Epidermal melanocyte (primary cell): Measurements from ENCODE around the gene TUB.

Source experiments
- DNase-seq: peaks from one replicate; pipeline ENCODE4 v3.0.0; 2011; ENCODE audit warnings: low spot score; ENCODE audit not compliant: insufficient read length

The TUB gene

GRCh38 chr11:8080674-8081590 lies at the start of gene TUB:
TUB (plus strand) TSS chr11:8081211; CDS start chr11:8081511, 300 bp downstream.
- no peak for DNase-seq

- DNase-seq = no peak
These were observed 49.5 kb upstream of the TUB start for GRCh38 chr11:8031248-8032115.

GRCh38 chr11:8032122-8032521 lies 48.9 kb upstream of the TUB start:
- DNase-seq = no peak

GRCh38 chr11:8032576-8033304 lies 48.3 kb upstream of the TUB start:
- DNase-seq = no peak

- DNase-seq = peak; percentile 71
These were observed 47.5 kb upstream of the TUB start for GRCh38 chr11:8033305-8034105.

GRCh38 chr11:8034106-8034585 lies 46.9 kb upstream of the TUB start:
- no peak for DNase-seq

- no peak for DNase-seq
These were observed 46.3 kb upstream of the TUB start for GRCh38 chr11:8034604-8035190.

- DNase-seq = no peak
These were observed 45.7 kb upstream of the TUB start for GRCh38 chr11:8035200-8035855.

- no peak for DNase-seq
These were observed 44.8 kb upstream of the TUB start for GRCh38 chr11:8036002-8036802.

- DNase-seq = no peak
These were observed 44.0 kb upstream of the TUB start for GRCh38 chr11:8036986-8037385.

GRCh38 chr11:8038393-8038792 lies 42.6 kb upstream of the TUB start:
- DNase-seq = no peak

- DNase-seq = no peak
These were observed 42.0 kb upstream of the TUB start for GRCh38 chr11:8038811-8039529.

- DNase-seq = no peak
These were observed 41.3 kb upstream of the TUB start for GRCh38 chr11:8039530-8040260.

GRCh38 chr11:8040261-8040920 lies 40.6 kb upstream of the TUB start:
- no peak for DNase-seq

- DNase-seq = no peak
These were observed 40.1 kb upstream of the TUB start for GRCh38 chr11:8040921-8041285.

GRCh38 chr11:8041576-8041975 lies 39.4 kb upstream of the TUB start:
- no peak for DNase-seq

GRCh38 chr11:8043756-8044155 lies 37.3 kb upstream of the TUB start:
- DNase-seq = no peak
